Stomach (tissue), 9 donors: ENCODE results near the gene COL19A1. TPM values are rescaled to one million over a fixed set of nuclear protein-coding genes. Genes with fewer than 3 reads are reported as not detected.
A peak's percentile ranks its signal among the peaks of the same experiment; 100 is the strongest.

ENCODE experiments used
- DNase-seq, 2 donors: peaks; one replicate each; pipeline versions ENCODE4 v3.0.0 to v3.0.0-alpha.2; 2013 to 2019
- H3K27ac ChIP-seq, 5 donors: fragments of 200-600 bp in 4 of 5; sonication (generic) in 4 of 5; one replicate each; pipeline ENCODE4 v1.5.1; 2013 to 2019; ENCODE audit warnings: mild to moderate bottlenecking in 1 of 5, moderate library complexity in 1 of 5
- H3K27me3 ChIP-seq, 3 donors: fragments of 200-600 bp; sonication (generic); one replicate each; pipeline ENCODE4 v1.5.1; 2017 to 2019; ENCODE audit warnings: mixed run types in 1 of 3
- H3K36me3 ChIP-seq, 4 donors: fragments of 200-600 bp; sonication (generic); 1 replicate in 3 of 4; 2 replicates in 1 of 4; pipeline ENCODE4 v1.5.1; 2016 to 2019
- H3K4me1 ChIP-seq, 4 donors: fragments of 200-600 bp; sonication (generic); one replicate each; pipeline ENCODE4 v1.5.1; 2016 to 2019
- H3K4me3 ChIP-seq, 4 donors: fragments of 200-600 bp; sonication (generic) in 3 of 4; one replicate each; pipeline ENCODE4 v1.5.1; 2016 to 2019; ENCODE audit warnings: mild to moderate bottlenecking in 1 of 4
- H3K9me3 ChIP-seq, 4 donors: fragments of 200-600 bp; sonication (generic); one replicate each; pipeline ENCODE4 v1.5.1; 2016 to 2019
- EP300 ChIP-seq: sonication (generic); formaldehyde crosslinking; IDR thresholded peaks from one replicate; pipeline ENCODE4 v1.6.1; 2017; ENCODE audit warnings: antibody characterized with exemption
- POLR2A ChIP-seq, 4 donors: fragments of 450-650 bp; IDR thresholded peaks; one replicate each; pipeline ENCODE4 v1.6.1; 2016; ENCODE audit warnings: antibody characterized with exemption in 4 of 4, control low read depth in 2 of 4, mild to moderate bottlenecking in 1 of 4, moderate library complexity in 1 of 4
- POLR2AphosphoS5 ChIP-seq, 3 donors: sonication (generic); formaldehyde crosslinking; IDR thresholded peaks; one replicate each; pipeline ENCODE4 v1.6.1; 2016; ENCODE audit warnings: antibody characterized with exemption in 3 of 3
- WGBS, 5 donors: extraction: QIAGEN DNeasy Blood & Tissue Kit in 3 of 5; methylation state at CpG; one replicate each; pipeline versions ENCODE4 v1.1.5 to v1.1.7; 2013 to 2018; 5-methylcytosine and 5-hydroxymethylcytosine counted together
- intact Hi-C: fragments of 100-400 bp; cut with DNase I; formaldehyde crosslinking; loops from one replicate; pipeline ENCODE4 v1.15.1; 2023; ENCODE audit warnings: low total_unique reads
- polyA plus RNA-seq, 3 donors: library from polyadenylated mRNA; stranded (reverse); fragments of 200-250 nt; gene quantifications; one replicate each; pipeline ENCODE4 v1.2.3, GENCODE V29; 2013
- total RNA-seq, 5 donors: library from RNA; depleted of rRNA; stranded (reverse); fragments of >200 nt; gene quantifications; one replicate each; pipeline versions ENCODE4 v1.1.0 to v1.2.3, GENCODE V29; 2014 to 2016
- TF ChIP-seq, protein P1 (sequence below), 7 experiments: fragments of 450-650 bp in 4 of 7; fragments of 200-600 bp in 3 of 7; sonication (generic) in 3 of 7; IDR thresholded peaks; one replicate each; pipeline ENCODE4 v1.5.1; 2016 to 2019; ENCODE audit warnings: antibody characterized with exemption in 7 of 7, control low read depth in 2 of 7, mild to moderate bottlenecking in 1 of 7
- donor health status: healthy with polysubstance abuse.
- donor health status: Bipolar disorder and iron deficiency.
- donor health status: healthy.

The COL19A1 gene
- total and polyA plus RNA-seq, 8 donors = 0.13 to 13.4 (median 2.5) TPM; not detected in 3

DNA sequence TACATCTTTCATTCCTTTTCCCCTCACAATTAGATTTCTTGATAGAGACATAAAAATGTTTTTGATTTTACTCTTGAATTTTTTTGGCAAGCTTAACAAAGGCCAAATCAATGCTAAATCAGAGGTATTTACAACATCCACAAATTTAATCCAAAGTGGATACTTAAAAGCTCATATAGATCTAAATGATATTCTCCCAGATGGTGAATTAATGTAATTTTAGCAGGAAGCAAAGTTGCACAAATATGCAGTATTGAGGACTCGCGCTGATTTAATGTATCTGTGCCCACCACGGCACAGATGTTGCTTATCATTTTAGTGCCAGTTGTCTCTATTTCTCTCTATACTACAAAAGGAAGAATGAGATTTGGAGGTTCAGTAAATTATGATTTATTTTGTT is 167.4 kb downstream of the COL19A1 start:
- no peak overlapping the region for H3K27ac ChIP-seq
- no peak for DNase-seq
- no peaks in the 10 kb centered on the region for H3K4me1 ChIP-seq
- H3K4me3 ChIP-seq = no peak overlapping the region
- H3K9me3 ChIP-seq = no peaks in the 10 kb centered on the region
- H3K36me3 ChIP-seq = no peaks in the 10 kb centered on the region
- intact Hi-C loops = no loop called here
- WGBS, 5 donors = 84 to 90% (median 88%) methylated on average over 3 of the region's 3 CpGs
- no peak for TF ChIP-seq POLR2AphosphoS5 (IDR thresholded peaks at IDR 0.05)
- TF ChIP-seq POLR2A (IDR thresholded peaks at IDR 0.05) = no peak
- no peak for TF ChIP-seq EP300
- TF ChIP-seq, protein P1, sequence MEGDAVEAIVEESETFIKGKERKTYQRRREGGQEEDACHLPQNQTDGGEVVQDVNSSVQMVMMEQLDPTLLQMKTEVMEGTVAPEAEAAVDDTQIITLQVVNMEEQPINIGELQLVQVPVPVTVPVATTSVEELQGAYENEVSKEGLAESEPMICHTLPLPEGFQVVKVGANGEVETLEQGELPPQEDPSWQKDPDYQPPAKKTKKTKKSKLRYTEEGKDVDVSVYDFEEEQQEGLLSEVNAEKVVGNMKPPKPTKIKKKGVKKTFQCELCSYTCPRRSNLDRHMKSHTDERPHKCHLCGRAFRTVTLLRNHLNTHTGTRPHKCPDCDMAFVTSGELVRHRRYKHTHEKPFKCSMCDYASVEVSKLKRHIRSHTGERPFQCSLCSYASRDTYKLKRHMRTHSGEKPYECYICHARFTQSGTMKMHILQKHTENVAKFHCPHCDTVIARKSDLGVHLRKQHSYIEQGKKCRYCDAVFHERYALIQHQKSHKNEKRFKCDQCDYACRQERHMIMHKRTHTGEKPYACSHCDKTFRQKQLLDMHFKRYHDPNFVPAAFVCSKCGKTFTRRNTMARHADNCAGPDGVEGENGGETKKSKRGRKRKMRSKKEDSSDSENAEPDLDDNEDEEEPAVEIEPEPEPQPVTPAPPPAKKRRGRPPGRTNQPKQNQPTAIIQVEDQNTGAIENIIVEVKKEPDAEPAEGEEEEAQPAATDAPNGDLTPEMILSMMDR (IDR thresholded peaks at IDR 0.05) = no peak
- H3K27me3 ChIP-seq = no peaks in the 10 kb centered on the region

DNA sequence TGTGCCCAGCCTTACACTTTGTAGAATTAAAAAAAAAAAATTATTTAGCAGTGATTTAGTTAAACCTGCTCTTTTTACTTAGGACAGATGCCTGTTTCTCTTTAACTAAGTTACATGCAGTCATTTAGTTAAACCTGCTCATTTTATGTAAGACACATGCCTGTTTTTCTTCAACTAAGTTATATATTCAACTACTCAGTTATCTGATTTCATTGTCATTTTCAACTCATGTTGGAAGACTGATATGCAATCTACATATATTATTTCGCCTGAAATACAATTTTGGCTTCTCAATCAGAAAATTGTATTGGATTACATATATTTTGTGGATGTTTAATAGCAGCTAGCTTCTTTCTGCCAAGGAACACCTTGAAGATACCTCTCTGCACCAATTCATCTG is 171.1 kb downstream of the COL19A1 start:
- no peak overlapping the region for H3K27ac ChIP-seq
- intact Hi-C loops = no loop called here
- TF ChIP-seq POLR2AphosphoS5 (IDR thresholded peaks at IDR 0.05) (no peak), EP300 (no peak), POLR2A (IDR thresholded peaks at IDR 0.05) (no peak)
- TF ChIP-seq, protein P1 (IDR thresholded peaks at IDR 0.05) = no peak
- H3K9me3 ChIP-seq = no peaks in the 10 kb centered on the region
- no peak overlapping the region for H3K4me3 ChIP-seq
- no peak for DNase-seq
- WGBS, 5 donors = 63 to 83% (median 72%) methylated on average over 1 of the region's 1 CpG
- H3K36me3 ChIP-seq = no peaks in the 10 kb centered on the region
- H3K27me3 ChIP-seq = no peaks in the 10 kb centered on the region
- no peaks in the 10 kb centered on the region for H3K4me1 ChIP-seq

DNA sequence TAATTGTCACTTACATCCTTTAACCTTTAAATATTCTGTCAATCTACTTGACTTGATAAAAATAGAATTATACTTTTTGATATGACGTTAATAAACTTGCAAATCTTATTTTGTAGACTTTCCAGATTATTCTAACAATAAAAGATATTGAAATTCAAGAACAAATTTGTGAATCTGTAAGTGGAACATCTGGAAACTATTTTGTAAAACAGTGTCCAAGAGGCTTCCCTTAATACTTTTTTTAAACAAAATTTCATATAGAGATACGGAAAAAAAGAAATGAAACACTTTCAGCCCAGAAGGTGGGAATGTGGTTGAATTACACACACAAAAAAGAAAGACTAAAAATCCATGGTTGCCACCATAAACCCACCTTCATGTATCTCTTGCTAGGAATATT is 174.4 kb downstream of the COL19A1 start:
- H3K4me1 ChIP-seq = no peaks in the 10 kb centered on the region
- intact Hi-C loops = no loop called here
- WGBS, 5 donors = 69 to 77% (median 73%) methylated on average over 2 of the region's 2 CpGs
- DNase-seq = no peak
- no peak overlapping the region for H3K27ac ChIP-seq
- no peaks in the 10 kb centered on the region for H3K27me3 ChIP-seq
- no peak overlapping the region for H3K4me3 ChIP-seq
- peaks cover 0 to 6% (median 2%) of the 10 kb centered on the region in 4 donors for H3K9me3 ChIP-seq
- TF ChIP-seq EP300 = no peak
- H3K36me3 ChIP-seq = peaks cover 0 to 9% (median 0%) of the 10 kb centered on the region in 4 donors

DNA sequence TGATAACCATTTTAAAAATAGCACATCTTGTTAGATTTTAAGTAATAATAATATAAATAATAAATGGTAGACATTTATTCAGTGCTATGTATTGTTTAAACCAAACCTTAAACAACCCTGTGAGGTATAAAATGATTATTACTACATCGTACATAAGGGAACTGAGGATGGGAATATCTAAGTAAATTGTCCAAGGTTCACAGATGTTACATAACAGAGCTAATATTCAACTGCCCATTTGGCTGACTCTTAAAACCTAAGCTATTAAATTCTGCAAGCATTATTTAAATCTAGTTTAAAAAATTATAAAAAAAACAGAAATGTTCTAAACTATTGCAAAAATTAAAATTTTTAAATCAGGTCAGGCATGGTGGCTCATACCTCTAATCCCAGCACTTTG is 175.1 kb downstream of the COL19A1 start:
- no peak for DNase-seq
- Histone ChIP-seq H3K4me3 (no peak overlapping the region), H3K27me3 (no peaks in the 10 kb centered on the region), H3K27ac (no peak overlapping the region), H3K9me3 (peaks cover 0 to 6% (median 2%) of the 10 kb centered on the region in 4 donors), H3K4me1 (no peaks in the 10 kb centered on the region), H3K36me3 (peaks cover 0 to 9% (median 0%) of the 10 kb centered on the region in 4 donors)
- no peak for TF ChIP-seq POLR2A (IDR thresholded peaks at IDR 0.05)
- no peak for TF ChIP-seq POLR2AphosphoS5 (IDR thresholded peaks at IDR 0.05)
- no peak for TF ChIP-seq EP300
- TF ChIP-seq, protein P1 (IDR thresholded peaks at IDR 0.05) = no peak
- intact Hi-C loops = no loop called here
- 70 to 87% (median 83%) methylated on average over 1 of the region's 1 CpG for WGBS, 5 donors

DNA sequence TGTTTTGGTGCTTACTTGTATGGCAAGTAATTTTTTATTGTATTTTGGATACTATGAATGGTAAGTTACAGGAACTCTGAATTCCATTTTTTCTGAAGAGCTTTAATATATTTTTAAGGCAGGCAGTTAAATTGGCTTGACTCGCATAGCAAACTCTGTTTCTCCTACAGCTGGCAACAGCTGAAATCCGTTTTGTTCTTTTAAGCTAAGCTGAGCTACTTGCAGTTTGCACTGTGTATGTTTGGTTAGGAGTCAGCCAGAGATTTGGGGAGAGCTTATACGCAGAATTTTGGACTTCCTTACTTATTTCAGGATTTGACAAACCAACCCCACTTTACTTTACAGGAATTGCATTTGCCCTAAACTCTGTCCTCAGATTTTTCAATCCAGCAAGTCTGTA is 179.1 kb downstream of the COL19A1 start:
- DNase-seq = peak in 1 of 2 donors; percentile 29

More for the DNA sequence above, 179.1 kb downstream of the COL19A1 start:
- Histone ChIP-seq H3K9me3 (peaks cover 0 to 6% (median 2%) of the 10 kb centered on the region in 4 donors), H3K4me1 (no peaks in the 10 kb centered on the region), H3K27me3 (no peaks in the 10 kb centered on the region), H3K27ac (no peak overlapping the region), H3K4me3 (no peak overlapping the region), H3K36me3 (peaks cover 0 to 9% (median 0%) of the 10 kb centered on the region in 4 donors)
- 29 to 63% (median 50%) methylated on average over 3 of the region's 3 CpGs for WGBS, 5 donors
- TF ChIP-seq, protein P1 (IDR thresholded peaks at IDR 0.05) = no peak
- TF ChIP-seq POLR2AphosphoS5 (IDR thresholded peaks at IDR 0.05) (no peak), POLR2A (IDR thresholded peaks at IDR 0.05) (no peak), EP300 (no peak)
- intact Hi-C loops = no loop called here
